ENCODE results near the gene PIANP.
"Not testable (repeated sequence)": the region's sequence is repeated elsewhere in the genome, so short reads cannot be mapped to it uniquely, and the experiment has no call there.

PIANP gene, protein sequence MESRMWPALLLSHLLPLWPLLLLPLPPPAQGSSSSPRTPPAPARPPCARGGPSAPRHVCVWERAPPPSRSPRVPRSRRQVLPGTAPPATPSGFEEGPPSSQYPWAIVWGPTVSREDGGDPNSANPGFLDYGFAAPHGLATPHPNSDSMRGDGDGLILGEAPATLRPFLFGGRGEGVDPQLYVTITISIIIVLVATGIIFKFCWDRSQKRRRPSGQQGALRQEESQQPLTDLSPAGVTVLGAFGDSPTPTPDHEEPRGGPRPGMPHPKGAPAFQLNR

DNA sequence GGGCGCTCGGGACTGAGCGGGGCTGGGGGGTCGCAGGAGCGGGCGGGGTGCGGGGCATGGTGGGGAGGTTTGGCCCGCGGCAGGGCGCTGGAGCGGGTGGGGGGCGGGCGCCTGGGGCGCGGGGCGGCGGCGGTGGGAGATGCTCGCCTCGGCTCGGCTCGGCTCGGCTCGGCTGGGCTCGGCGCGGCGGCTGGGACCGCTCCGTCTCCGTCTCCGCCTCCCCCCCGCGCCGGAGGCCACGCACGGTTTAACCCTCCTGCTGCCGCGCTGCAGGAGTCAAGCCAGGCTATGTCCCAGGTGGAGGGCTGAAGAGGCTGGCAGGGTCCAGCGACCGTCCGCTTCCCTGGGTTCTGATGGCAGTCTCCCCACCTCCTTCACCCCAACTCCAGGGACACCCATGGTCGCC is at the start of gene PIANP:
Gene PIANP, minus strand, starts transcription at position 170 of the 406 bp plus-strand sequence. CDS start 2,754 bp downstream, outside the sequence.
- peak; percentile 36 for DNase-seq

DNA sequence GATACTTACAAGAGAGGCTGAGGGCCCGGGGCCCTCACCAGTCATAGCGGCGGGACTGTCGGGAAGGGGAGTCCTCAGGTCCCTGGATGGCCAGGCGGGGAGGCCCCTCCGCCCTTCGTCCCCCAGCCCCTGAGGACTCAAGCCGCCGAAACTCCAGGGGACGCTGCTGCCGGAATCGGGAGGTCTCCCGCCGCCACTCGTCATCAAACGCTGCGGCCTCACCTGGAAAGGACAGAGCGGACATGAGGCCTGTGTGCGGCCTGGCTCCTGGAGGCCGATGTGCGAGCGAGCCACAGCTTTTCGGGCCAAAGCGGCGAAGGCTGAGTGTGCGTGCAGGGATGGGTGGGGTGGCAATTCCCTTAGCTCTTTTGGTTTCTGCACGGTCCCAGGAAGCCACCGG is 48.1 kb upstream of the PIANP start:
- no peak for DNase-seq

DNA sequence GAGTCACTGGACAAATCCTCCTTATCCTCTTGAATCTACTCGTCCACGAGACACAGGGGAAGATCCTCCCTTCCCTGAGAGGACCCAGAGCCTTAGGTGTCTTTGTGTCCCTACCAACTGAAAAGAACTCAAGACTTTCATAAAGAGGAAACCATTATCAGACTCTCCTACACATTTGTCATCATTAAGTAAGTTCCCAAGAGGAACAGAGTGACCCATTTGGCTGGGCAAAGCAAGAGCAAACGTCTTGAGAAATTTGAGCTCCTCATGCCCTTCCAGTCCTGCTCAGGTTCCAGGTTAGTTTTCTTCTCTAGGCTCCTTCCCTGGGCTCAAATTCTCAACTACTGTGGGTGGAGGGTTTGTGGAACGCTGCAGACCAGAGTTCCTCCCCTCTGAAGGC is 46.6 kb upstream of the PIANP start:
- DNase-seq, result no peak

DNA sequence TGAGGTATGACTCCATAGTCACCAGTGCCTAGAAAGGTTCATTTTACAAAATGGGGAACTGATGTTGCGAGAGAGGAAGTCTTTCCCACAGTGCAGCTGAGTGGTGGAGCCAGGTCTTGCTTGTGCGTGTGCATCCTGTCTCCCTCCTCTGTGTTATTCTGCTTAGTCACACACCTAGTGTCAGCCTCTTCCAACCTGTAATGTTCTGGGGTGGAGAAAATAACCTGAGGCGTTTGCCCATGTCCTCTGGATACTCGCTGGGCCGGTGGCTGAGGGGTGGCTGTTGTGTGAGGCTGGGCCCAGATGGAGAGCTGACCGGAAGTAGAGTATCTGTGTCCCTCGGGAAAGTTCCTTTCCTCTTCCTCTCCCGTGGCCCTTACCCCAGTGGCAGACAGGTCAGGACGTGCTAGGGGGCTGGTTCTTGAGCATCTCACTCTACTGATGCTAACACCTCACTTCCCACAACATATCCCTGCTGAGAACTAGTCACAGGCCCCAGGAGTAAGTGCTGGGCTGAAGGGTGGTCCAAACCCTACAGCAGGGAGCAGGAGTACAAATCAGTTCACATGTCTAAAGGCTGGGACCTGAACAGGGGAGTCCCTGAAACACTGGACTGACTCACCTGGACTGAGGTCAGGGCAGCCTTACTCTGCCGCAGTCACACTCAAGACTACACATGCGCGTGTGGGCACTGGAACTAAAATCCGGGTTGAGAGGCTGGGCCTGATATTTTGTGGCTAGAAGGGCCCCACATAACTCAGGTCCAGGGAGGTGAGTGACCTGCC is 45.3 kb upstream of the PIANP start:
- no peak for DNase-seq

DNA sequence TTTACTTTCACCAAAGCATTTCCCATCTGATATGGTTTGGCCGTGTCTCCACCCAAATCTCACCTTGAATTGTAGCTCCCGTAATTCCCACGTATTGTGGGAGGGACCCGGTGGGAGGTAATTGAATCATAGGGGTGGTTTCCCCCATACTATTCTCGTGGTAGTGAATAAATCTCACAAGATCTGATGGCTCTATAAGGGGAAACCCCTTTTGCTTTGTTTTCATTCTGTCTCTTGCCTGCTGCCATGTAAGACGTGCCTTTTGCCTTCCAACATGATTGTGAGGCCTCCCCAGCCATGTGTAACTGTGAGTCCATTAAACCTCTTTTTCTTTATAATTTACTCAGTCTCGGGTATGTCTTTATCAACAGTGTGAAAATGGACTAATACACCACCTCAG is 42.7 kb upstream of the PIANP start:
- DNase-seq, result not testable (repeated sequence)

DNA sequence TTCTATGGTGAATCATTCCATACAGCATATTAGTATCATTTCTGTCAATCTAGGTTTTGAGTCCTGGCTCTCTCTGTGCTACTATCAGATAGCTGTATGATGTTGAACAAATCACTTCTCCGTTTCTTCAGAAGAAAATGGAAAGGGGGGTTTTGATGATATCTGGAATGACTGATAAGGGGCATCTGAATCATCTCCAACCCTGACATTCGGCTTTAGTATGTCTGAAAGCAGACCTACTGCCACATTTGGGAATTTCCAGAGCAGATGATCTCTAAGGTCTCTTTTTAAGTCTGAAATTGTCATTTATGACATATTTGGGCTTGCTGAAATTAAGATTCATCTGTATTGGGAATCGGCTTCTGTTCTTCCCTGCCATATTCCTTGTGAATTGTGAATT is 42.2 kb upstream of the PIANP start:
- DNase-seq, result no peak

DNA sequence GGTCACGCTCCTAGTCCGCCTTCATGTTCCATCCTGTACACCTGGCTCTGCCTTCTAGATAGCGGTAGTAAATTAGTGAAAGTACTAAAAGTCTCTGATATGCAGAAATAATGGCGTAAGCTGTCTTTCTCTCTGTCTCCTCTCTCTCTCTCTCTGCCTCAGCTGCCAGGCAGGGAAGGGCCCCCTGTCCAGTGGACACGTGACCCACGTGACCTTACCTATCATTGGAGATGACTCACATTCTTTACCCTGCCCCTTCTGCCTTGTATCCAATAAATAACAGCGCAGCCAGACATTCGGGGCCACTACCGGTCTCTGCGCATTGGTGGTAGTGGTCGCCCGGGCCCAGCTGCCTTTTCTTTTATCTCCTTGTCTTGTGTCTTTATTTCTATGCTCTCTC is 41.5 kb upstream of the PIANP start:
- DNase-seq, result not testable (repeated sequence)

DNA sequence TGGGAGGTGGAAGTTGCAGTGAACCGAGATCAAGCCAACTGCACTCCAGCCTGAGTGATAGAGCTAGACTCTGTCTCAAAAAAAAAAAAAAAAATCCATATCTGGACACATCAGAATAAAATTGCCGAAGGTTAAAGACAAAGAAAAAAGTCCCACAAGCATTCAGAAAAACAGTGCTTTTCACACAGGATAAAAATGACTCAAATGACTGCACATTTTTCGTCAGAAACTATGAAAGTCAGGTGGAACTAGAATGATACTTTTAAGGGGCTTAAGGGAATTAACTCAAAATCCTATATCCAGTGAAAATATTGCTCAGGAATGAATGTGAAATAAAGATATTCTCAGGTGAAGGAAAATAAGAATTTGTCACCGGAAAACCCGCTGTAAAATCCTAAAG is 36.1 kb upstream of the PIANP start:
- no peak for DNase-seq

DNA sequence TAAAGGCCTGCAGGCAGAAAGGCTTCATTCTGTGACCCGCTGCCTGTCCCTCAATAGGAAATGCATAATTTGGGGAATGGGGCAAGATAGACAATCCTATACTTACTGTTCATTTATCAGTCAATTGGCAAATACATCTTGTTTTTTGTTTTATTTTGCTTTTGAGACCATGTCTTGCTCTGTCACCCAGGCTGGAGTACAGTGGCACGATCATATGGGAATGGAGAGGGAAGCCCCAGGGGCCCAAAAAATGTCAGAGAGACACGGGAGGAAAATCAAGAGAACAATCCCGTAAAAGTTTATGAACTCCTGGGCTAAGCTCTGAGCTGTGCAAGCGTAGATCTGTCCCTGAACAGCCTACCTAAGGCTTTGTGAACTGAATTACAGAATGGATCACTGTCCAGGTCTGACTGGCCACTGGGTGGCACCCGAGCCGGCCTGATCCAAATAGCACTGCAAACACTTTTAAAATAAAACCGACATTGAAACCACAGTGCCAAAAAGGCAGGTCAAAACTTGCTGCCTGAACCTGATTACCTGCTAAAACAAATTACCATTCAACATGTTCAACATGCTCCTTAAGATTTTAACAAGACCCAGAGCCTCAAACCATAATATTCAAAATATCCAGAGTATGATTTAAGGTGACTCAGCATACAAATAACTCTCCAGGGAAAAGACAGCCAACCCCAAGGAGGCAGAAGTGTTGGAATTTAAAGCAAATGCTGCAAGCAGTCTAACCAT is 35.0 kb upstream of the PIANP start:
- peak; percentile 10 for DNase-seq

DNA sequence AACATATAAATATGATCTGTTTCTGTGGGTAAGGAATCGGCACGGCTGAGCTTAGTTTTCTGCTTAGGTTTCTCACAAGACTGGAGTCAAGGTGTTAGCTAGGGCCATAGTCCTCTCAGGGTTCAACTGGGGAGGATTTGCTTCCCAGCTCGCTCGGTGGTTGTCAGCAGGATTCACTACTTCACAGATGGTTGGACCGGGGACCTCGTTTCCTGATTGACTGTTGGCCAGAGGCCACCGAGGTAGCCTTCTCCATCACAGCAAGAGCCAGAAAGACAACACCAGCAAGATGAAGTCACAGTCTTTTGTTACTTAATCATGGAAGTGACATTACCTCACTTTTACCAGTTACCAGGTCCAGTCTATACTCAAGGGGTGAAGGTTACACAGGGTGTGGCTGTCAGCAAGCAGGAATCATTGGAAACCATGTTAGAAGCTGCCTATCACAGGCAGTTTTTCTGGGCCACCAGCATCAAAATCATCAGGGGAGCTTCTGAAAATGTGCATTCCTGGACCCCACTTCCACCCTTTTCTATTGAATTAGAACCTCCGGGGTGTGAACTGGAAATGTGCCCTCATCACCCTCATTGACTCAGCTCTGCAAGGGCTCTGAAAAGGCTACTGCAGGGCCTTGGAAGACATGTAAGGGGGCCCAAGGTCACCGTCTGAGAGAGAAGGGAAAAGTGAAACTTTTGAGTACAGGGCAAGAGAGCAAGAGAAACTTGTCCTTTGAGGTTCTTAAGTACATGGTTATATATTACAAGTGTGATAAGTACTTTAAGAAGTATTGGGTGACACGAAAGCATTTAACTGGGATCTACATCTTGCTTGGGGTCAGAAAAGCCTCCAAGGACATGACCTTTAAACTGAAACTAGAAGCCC is 34.1 kb upstream of the PIANP start:
- DNase-seq, result no peak

DNA sequence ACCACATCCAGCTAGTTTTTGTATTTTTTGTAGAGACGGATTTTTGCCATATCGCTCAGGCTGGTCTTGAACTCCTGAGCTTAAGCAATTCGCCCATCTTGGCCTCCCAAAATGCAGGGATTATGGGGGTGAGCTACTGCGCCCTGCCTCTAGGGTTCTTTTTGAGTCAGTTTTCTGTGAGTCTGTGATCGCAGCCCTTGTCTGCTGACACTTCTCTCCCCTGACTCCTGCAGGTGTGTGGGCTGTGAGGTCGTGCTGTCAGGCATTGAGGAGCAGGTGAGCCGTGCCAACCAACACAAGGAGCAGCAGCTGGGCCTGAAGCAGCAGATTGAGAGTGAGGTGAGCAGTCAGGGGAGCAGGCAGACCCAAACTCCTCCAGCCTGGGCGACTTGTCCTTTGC is 29.6 kb upstream of the PIANP start:
- no peak for DNase-seq

DNA sequence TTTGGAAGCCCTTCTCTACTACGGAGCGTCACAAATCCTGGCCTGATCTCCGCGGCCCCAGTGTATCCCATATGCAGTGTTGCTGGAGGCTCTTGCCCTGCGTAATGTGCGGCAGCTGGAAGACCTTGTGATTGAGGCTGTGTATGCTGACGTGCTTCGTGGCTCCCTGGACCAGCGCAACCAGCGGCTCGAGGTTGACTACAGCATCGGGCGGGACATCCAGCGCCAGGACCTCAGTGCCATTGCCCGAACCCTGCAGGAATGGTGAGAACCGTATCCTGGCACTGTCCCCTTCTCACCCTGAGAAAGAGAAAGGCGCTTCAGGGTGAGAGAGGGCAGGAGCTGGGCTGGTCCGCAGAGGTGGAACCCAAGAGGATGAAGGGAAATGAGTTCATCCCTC is 28.6 kb upstream of the PIANP start:
- no peak for DNase-seq

DNA sequence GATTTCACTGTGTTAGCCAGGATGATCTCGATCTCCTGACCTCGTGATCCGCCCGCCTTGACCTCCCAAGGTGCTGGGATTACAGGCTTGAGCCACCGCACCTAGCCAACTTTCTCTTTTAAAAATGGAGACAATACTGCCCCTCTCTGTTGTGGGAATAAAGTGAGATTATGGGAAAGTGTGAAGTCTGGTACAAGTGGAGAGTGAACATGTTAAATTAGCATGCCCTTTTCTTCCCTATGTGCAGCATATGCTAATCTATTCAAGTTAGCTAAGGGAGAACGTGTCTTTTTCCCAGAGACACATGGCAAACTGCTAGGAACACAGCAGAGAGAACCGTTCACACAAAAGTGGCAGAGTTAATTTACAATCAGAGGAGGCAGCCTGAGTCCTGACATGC is 24.7 kb upstream of the PIANP start:
- no peak for DNase-seq

DNA sequence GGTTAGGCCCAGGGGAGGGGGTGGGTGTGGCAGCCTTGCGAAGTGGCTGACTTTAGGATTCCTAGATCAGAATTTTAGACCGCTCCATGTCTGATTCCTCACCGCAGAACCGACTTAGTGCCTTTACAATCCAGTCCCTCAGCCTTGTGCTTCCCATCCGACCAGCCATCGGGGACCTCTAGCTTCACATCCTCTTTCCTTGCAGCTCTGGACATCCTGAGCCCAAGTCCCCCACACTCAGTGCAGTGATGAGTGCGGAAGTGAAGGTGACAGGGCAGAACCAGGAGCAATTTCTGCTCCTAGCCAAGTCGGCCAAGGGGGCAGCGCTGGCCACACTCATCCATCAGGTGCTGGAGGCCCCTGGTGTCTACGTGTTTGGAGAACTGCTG is 23.8 kb upstream of the PIANP start:
- DNase-seq, result peak; percentile 2

DNA sequence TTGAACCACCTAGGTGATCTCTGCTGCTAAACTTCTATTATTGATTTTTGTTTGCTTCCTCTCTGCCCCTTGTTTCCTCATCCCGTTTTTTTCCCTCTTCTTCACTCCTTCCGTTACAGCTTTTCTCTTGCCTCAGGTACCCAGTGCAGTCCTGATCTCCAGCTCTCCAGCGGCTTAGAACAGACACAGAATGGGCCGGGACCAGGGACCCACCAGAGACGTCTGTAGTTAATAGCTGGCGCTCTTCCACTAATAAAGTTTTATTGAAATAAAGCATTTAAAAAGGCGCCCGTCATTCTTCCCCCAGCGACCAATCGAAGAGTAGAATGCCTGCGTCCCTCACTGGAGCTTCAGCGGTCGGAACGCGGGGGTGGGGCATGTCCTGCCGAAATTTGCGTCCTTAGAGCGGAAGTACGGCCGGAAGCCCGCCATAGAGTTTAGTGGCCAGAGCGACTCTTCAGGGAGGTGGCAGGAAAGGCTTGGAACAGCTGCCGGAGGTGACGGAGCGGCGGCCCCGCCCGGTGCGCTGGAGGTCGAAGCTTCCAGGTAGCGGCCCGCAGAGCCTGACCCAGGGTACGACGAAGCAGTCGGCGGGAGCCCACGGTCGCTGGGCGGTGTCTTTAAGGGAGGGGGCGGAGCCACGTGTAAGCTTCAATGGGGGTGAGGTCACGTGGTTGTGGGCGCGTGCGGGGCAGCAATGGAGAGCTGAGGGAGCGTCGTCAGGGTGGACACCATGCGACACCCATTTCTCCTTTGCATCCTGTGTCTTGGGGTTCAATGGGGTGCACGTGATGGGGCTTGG is 23.2 kb upstream of the PIANP start, which contains the start of gene COPS7A:
Gene COPS7A, plus strand, starts transcription at position 440 of the 802 bp plus-strand sequence. CDS start 611 bp downstream, outside the sequence.
- DNase-seq, result peak; percentile 96

DNA sequence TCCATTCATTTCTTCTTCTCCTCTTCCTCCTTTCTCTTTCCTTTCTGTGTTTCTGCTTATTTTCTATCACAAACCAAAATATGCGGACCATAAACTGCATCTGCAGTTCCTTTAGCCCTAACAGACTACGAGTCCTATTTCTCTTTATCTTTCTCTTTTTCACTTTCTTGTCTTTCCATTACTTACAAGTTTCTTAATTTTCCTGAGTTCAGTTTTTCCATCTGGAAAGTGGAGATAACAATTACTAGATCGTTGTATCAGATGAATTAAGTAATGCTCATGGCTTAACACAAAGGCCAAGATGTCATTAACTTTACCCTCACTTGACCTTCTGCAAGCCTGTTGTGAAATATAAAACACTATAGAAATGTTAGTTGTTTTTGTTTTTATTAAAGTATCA is 22.2 kb upstream of the PIANP start:
- DNase-seq, result no peak

DNA sequence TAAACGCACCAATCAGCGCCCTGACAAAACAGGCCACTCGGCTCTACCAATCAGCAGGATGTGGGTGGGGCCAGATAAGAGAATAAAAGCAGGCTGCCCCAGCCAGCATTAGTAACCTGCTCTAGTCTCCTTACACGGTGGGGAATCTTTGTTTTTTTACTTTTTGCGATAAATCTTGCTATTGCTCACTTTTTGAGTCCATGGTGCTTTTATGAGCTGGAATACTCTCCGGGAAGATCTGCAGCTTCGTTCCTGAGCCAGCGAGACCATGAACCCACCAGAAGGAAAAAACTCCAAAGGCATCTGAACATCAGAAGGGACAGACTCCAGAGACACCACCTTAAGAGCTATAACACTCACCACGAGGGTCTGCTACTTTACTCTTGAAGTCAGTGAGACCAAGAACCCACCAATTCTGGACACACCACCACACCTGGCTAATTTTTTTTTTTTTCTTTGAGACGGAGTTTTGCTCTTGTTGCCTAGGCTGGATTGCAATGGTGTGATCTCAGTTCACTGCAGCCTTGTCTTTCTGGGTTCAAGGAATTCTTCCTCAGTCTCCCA is 16.3 kb upstream of the PIANP start:
- DNase-seq, result no peak

DNA sequence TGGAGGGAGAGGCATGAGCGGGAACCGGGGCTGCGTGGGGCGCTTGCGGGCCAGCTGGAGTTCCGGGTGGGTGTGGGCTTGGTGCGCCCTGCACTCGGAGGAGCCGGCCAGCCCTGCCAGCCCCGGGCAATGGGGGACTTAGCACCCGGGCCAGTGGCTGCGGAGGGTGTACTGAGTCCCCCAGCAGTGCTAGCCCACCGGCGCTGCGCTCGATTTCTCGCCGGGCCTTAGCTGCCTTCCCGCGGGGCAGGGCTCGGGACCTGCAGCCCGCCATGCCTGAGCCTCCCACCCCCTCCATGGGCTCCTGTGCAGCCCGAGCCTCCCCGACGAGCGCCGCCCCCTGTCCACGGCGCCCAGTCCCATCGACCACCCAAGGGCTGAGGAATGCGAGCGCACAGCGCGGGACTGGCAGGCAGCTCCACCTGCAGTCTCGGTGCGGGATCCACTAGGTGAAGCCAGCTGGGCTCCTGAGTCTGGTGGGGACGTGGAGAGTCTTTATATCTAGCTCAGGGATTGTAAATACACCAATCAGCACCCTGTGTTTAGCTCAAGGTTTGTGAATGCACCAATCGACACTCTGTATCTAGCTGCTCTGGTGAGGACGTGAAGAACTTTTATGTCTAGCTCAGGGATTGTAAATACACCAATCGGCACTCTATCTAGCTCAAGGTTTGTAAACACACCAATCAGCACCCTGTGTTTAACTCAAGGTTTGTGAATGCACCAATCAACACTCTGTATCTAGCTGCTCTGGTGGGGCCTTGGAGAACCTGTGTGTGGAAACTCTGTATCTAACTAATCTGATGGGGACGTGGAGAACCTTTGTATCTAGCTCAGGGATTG is 15.6 kb upstream of the PIANP start:
- not testable (repeated sequence) for DNase-seq

DNA sequence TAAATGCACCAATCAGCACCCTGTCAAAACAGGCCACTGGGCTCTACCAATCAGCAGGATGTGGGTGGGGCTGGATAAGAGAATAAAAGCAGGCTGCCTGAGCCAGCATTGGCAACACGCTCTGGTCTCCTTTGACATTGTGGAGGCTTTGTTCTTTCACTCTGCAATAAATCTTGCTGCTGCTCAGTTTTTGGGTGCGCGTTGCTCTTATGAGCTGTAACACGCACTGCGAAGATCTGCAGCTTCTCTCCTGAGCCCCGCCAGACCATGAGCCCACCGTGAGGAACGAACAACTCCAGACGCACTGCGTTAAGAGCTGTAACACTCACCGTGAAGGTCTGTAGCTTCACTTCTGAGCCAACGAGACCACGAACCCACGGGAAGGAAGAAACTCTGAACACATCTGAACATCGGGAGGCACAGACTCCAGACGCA is 8.4 kb upstream of the PIANP start:
- no peak for DNase-seq

DNA sequence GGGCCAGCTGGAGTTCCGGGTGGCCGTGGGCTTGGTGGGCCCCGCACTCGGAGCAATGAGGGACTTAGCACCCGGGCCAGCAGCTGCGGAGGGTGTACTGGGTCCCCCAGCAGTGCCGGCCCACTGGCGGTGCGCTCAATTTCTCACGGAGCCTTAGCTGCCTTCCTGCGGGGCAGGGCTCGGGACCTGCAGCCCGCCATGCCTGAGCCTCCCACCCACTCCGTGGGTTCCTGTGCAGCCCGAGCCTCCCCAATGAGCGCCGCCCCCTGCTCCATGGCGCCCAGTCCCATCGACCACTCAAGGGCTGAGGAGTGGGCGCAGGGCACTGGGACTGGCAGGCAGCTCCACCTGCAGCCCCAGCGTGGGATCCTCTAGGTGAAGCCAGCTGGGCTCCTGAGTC is 7.7 kb upstream of the PIANP start:
- not testable (repeated sequence) for DNase-seq
